Right renal pelvis (tissue), 4 donors: Measurements from ENCODE around the gene GPC3. TPM values are rescaled to one million over a fixed set of nuclear protein-coding genes. Genes with fewer than 3 reads are reported as not detected.
A peak's percentile ranks its signal among the peaks of the same experiment; 100 is the strongest.

Experiments used
- DNase-seq, 4 donors: peaks; one replicate each; pipeline ENCODE4 v3.0.0-alpha.2; 2013; ENCODE audit warnings: low read depth in 4 of 4, low spot score in 3 of 4, missing footprints in 1 of 4
- polyA plus RNA-seq, 4 donors: library from polyadenylated mRNA; unstranded; fragments of 120-200 nt; gene quantifications; one replicate each; pipeline ENCODE4 v1.2.1, GENCODE V29; 2013; ENCODE audit not compliant: insufficient read length in 4 of 4

The GPC3 gene
- polyA plus RNA-seq, 4 donors = 1,095 to 1,238 (median 1,173) TPM

DNA sequence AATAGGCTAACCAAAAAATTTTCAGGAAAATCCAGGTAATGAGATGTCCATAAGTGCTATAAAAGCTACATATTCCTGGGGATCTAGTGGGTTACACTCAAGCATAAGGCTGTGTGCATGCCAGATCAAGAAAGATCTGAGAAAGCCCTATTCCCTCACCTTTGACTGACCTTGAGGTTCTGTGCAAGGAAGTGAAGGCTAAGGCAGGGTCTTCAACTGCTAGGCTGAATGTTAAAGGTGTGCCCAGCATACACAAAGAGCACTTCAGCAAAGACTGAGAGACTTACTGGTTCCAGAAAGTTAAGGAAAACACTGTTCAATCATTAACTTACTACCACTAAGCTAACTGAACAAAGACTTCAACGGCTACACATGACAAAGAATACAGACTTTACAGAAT is 269.7 kb downstream of the GPC3 start:
- no peak for DNase-seq

DNA sequence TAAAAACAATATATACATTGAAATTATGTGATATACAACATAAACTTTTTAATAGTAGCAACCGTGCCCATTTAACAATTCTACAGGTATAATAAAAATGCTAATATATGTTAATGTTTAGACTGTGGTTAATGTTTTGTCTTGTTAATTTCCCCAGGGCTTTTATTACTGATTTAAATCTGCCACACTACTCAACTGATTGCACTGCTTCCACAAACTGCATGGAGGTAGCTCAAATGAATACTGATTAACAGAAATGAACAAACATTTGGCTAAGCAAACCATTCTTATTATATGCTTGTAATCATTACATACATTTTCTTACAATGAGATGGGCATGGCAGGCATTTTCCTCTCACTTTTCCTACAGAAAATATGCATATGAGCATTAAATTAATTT is 275.9 kb downstream of the GPC3 start:
- no peak for DNase-seq

DNA sequence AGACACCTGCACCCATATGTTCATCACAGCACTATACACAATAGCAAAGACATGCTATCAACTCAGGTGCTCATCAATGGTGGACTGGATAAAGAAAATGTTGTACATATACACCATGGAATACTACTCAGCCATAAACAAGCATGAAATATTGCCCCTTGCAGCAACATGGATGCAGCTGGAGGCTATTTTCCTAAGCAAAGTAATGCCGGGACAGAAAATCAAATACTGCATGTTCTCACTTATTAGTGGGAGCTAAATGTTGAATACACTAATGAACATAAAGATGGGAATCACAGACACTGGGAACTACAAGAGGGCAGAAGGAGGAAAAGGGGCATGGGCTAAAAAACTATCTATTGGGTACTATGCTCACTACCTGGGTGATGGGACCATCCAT is 278.5 kb downstream of the GPC3 start:
- DNase-seq = no peak

DNA sequence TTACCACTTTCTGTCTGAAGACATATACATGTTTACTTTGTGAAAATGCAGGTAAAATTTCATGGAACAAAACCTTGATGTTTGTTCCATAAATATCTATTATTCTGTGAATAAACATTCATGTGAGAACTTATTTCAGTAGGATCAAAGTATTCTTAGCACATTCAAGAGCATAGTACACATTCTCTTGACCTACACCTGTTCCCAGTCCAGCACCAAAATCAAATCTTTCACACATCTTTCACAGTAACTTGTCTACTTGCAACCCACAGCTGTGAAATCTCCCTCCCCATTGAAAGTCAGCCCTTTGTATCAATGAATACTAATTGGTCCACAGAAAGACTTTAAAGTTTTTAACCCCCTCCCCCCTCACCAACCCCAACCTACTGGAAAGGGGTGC is 283.2 kb downstream of the GPC3 start:
- DNase-seq = no peak

DNA sequence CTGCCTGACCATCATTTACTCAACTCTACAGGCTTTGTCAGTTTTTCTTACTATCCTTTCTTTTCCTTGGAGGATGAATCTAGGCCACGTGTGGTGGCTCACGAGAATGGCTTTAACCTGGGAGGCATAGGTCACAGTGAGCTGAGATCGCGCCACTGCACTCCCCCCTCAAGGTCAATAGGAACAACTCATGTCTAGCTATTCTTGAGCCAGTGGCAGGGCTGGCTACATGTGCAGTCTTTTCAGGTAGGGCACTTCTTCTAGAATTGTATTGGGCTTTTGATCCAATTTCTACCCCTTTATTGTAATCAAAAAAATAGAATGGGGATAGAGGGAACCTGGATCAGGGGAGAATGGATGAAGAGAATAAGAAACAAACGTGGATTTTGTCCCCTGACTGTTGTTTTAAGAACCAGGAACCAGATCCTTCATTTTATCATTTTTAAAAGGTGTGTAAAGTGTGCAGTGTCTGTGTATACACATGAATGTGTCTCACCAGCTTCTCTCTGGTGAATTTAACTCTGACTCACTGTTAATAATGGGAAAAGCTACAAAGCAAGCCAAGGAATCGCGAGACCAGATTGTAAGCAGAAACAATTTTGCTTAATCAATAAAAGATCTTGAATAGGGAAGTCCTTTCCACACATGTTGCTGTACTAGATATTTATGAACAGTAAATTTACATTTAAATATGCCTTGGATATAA is 286.2 kb downstream of the GPC3 start:
- DNase-seq = no peak

DNA sequence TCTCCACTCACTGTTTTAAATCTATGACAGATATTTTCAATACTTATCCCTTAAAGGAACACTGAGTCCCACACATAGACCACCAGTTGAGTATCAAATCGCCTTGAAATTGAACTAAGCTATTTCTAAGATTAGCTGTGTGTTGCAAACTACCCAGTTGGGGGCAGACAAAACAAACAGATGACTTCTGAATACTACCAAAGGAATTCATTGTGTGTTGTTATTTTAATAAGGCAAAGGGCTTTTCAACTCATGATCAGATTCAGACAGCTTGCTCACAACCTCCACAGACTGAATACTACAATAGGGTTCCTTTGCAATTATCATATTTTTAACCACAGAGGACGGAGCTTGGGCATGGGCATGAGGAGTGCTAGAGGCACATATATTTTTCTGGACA is 287.1 kb downstream of the GPC3 start:
- DNase-seq = no peak

DNA sequence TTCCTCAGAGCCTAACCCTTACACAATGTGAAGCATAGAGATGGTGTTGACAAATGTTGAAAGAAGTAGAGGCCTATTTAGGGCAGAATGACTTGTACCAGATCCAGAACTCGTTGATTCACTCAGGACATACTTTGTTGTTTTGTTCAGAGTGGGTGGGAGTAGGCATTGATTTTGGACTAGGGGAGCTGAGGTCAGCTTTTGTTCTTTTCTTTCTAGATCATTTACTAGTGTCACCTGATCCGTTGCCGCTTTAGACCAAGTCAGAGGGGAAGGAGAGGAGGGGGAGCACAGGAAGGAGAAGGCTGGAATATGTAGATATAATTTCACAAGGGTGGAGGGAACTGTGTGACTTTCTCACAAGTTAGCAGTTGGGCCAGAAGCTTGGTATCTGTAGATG is 287.7 kb downstream of the GPC3 start:
- no peak for DNase-seq

DNA sequence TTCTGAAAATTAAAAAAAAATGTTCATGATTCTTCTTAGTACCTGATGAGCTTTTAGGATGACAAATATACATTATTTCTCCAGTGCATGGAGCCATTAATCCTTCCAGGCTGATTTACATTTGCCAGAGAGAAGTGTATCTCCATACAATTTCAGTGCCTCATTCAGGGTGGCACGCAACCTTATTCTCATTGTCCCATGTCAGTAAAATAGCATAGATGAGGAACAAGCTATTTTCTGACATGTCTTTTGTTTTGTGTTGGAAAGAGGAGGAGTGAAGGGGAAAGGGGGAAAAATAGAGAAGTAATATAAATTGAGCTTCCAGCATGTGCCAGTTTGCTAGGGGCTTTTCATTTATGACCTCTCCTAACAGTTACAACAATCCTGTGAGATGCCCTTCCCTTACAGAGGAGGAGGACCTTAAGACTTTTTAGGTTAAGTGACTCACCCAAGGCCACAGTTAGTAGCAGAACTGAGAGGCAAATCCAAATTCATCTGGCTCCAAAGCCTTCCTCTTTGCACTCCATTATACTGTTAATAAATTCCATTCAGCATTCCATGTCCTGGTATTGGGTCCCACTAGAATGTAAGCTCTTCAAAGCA is 295.3 kb downstream of the GPC3 start:
- no peak for DNase-seq

DNA sequence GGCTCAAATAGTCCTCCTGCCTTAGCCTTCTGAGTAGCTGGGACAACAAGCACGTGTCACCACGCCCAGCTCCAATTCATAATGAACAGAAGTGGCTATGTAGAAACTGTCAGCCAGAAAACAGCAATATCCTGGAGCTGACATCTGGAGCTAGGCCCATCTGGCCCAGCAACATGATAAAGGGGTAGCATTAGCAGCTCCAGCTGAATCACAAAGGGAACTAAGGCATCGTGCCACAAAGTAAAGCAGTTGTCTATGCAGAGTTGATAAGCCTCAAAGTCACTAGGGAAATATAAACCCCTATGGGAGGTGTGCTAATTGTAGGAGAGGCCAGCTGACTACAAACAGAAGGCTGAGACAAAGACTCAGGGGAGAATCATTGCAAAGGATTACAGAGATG is 299.6 kb downstream of the GPC3 start:
- no peak for DNase-seq

DNA sequence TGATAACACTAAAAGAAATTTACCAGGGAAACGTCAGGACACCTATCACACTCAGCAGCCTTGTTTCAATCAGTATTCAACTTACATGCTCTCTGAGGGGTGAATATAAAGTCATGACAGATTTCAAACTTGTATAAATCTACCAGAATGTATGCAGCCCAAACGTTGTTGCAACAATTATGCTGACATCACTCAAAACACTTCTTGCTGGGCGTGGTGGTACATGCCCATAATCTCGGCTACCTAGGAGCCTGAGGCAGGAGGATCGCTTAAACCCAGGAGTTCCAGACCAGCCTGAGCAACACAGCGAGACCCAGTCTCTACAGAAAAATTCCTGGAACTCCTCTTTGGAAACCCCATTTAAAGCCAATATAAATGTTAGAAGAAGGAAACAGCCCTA is 303.5 kb downstream of the GPC3 start:
- DNase-seq = no peak

DNA sequence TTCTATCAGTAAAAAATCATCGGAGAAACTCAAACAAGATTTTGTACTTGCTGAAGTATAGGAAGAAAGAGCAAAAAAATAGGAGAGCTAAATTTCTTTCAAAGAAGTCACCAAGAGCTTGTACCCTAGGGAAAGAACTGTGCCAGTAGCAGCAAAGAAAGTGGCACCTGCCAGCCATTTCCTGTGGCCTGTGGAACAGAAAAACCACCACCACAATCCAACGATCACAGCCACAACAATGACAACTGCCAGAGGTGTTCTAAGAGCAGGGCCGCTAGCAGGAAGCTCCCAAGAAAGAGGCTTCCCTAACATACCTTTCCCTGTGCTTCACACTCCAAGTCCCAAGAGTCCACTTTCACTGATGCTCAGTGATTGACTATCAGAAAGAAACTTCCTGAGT is 304.0 kb downstream of the GPC3 start:
- no peak for DNase-seq

DNA sequence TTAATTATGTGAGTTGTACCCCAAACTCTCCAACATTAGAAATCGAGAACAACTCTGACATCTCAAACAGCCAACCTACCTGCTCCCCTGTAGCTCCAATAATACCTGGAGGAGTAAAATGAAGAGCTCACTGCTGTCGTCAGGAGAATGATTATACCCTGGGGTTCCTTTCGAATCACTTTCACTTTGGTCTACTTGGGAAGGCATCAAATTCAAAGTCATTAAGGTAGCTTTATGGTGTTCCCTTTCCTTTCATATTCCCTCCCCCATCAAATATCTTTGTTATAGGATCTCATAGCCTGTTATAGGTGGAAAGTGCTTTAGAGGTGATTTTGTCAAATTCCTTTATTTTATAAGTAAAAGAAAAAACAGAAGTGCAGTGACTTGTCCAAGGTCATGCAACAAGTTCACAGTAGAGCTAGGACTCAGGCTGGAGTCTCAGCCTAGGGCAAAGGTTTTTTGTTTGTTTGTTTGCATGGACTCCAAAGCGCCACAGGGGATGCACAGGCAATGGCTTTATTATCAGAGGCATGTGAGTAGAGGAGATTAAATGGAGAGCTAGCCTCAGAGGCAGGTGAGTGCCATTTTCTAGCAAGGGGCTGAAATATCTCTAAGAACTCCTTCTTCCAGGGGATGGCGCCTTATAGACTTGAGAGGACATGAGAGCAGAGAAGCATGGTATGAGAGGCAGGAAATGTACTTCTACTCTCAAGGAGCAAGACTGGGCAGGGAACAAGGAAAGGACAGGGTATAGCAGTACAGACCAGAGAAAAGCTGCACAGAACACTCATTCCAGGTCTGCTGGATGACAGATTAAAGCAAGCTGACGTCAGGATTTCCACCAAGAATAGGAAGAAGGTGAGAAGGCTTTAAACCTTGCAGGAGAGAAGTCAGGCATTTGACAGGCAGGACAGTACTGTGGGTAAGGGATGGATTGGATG is 308.0 kb downstream of the GPC3 start:
- DNase-seq = no peak

DNA sequence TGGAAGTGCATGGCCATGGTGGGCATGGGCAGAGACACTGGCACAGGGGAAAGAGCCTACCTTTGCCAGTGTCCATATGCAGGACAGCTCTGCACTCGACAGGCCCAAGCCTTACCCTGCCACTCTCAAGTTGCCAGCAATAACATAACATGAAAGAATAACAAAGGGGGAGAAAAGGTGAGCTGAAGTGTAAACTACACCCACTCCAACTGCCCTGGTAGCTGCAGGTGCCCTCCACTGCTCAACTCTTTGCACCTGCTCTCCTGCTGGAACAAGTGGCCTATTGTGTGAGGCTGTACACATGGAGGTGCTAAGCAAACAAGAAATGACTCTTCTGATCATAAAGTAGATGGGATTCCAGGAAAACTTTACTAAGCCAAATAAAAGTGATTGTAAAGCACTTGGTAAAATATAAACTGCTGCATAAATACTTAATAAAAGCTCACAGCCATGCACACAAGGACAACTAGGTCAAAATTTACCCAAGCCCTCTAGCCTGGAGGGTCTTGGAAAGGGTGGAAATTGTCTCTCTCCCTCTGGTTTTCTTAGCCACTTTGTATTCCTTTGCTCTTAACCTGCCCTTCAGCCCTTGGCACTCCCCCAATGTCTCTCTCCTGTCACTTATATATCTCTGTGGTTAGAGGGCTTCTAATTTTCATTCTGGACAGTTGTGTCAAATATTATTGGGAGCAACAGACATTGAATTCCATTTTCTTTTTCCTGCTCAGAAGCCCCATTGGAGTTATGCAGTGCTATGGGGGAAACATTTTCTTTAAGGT is 308.9 kb downstream of the GPC3 start:
- DNase-seq = no peak

DNA sequence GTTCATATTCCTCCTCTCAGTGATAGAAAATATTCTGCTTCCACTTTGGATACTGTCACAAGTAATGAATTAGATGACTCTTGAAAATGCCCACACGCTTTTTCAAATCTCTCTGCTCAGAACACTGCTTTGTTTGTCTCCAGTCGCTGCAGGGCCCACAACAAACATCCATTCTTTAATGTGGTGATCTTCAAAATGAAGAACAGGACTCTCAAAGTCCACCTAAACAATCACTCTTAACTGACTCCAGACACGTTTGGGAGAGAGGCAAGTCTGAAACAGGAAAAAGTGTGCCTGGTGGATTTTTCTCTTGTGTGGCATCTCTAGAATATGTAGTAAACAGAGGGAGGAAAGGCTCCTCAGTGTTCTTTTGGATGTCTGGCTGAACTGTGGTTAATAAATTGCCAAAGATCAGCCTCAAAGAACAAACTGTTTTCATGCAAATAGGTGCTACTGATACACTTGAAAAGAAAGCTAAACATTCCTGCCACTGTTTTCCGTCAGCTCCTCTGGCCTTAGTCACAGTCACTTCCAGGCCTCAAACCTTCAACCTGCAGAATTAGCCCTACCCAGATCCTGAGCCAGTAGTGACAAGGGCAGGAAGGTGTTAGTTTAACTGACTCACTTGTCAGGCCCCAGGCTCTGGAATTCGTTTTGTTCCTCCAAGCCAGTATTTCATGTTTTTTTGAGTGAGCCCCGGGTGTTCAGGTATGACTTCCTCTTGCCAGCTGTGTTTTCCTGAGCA is 310.5 kb downstream of the GPC3 start:
- DNase-seq = no peak

DNA sequence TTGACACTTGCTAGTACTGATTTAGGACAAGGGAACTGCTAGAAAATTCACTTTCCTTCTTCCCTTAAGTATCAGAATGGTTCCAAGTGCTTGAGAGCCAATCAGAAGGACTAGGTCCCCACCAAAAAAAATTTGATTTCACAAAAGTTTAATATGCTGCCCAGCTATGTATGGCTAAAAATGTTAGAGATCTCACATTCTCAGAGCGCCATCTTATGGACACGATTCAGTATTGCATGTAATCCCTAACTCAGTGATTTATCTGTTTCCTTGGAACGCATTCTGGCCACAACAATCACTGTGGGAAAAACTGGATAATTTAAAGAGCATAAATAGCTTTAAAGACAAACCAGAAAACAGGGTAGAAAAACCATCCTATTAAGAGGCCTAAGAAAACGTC is 315.0 kb downstream of the GPC3 start:
- peak; percentile 15 to 27 (median 26) for DNase-seq

DNA sequence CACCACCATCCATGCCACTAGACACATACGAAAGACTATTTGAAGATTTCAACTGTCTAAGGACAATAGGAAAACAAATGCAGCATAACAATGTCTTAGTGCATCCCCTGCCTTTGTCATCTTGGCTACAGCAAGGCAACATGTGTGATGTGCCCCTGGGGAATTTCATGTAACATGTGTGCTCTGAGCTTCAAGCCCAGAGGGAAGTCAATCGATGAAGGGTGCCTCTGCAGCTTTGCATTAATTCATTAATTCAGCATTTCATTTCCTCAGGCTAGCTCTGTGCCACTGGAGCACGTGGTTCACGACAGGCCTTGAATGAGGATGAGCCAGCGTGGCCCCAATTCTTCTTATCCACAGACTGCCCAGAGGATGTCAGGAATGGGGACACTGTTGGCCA is 316.2 kb downstream of the GPC3 start:
- DNase-seq = no peak

DNA sequence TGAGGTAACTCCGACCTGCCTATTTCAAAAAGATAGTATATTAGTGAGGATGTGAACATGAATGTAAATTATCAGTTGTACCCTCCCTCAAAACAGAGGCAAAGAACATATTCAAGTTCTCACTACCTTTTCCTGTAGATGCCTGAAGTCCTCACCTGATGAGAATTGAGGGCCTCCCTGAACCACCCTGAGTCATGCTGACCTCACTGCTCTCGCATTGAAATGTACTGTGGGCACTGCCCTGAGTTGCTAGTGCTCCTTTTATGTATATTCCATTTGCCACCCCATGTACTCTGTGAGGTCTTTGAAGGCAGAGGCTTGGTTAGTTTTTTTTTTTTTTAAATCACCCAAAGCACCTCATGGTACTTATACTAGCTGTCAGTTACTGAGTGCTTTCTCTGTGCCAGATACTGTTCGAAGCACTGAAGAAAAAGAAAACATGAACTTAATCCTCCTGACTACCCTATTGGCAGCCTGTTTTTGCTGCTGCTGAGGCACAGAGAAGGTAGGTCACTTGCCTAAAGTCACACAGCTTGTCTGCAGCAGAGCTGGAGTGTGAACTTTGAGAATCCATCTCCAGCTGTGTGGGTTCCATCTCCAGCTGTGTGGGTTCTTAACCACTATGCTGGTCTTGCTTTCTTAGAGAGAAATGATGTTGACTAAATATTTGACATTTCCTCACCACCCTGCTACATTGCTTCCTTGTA is 317.0 kb downstream of the GPC3 start:
- no peak for DNase-seq

DNA sequence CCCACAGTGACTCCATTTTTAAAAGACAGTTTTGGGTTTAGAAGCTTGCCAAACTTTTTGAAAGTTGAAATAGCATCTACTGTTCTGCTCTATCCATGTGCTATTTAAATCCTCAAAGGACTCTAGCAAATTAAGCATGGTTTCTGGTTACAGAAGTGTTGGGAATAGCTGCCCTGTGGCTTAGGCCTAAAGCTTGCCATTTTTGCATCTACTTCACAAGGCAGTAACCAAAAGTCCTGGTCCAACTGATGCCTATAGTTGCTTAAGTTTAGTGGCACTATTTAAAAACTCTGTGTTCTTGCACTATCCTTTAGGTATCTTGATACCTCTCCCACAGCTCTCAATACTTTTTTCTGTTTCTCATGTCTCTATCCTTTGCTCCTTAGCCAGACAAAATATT is 319.1 kb downstream of the GPC3 start:
- DNase-seq = no peak
